GM12865 (cell line): Measurements from ENCODE around the gene FANK1.
A peak's percentile ranks its signal among the peaks of the same experiment; 100 is the strongest.

Source experiments
- DNase-seq: peaks from one replicate; pipeline ENCODE4 v3.0.0; 2010; ENCODE audit warnings: low read depth
- H3K4me3 ChIP-seq: 2 replicates; pipeline ENCODE4 v1.5.1; 2011; ENCODE audit warnings: mild to moderate bottlenecking, low read depth, low read length, control low read depth
- CTCF ChIP-seq: IDR thresholded peaks from 2 replicates; pipeline ENCODE4 v1.5.1; 2011; ENCODE audit warnings: low read length, control low read depth, low read depth, inconsistent platforms; ENCODE audit not compliant: insufficient read depth; ENCODE audit errors: missing control alignments

The FANK1 gene

DNA sequence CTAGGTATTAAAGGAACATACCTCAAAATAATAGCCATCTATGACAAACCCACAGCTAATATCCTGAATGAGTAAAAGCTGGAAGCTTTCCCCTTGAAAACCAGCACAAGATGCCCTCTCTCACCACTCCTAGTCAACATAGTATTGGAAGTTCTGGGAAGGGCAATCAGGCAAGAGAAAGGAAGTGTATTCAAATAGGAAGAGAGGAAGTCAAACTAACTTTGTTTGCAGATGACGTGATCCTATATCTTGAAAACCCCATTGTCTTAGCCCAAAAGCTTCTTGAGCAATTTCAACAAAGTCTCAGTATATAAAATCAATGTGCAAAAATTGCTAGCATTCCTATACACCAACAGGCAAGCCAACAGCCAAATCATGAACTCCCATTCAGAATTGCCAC, 131.3 kb downstream of the FANK1 start:
- TF ChIP-seq CTCF, result no peak
- H3K4me3 ChIP-seq, result no peak overlapping the region
- DNase-seq, result no peak

DNA sequence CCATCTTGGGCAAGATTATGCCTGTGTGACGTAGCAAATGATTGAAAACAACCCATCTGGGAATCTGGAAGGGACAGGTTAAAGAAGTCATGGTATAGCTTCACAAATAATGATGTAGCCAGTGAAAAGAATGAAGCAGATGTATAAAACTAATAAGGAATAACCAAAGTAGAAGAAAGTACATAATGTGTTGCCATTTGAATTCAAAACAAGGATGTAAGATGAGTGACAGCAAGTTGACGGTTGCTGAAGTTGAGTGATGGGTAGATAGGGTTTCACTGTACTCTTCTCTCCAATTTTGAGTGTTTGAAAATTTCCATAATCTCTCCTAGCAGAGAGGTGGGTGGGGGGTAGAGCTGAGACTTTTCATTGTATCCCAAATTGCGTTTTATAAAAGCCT, 133.6 kb downstream of the FANK1 start:
- TF ChIP-seq CTCF, result no peak
- no peak overlapping the region for H3K4me3 ChIP-seq
- no peak for DNase-seq

GRCh38 chr10:126034586-126034985, 138.2 kb downstream of the FANK1 start:
- no peak overlapping the region for H3K4me3 ChIP-seq
- no peak for DNase-seq
- no peak for TF ChIP-seq CTCF

- TF ChIP-seq CTCF, result no peak
- no peak overlapping the region for H3K4me3 ChIP-seq
Observed at GRCh38 chr10:126036515-126036914, 140.2 kb downstream of the FANK1 start.

DNA sequence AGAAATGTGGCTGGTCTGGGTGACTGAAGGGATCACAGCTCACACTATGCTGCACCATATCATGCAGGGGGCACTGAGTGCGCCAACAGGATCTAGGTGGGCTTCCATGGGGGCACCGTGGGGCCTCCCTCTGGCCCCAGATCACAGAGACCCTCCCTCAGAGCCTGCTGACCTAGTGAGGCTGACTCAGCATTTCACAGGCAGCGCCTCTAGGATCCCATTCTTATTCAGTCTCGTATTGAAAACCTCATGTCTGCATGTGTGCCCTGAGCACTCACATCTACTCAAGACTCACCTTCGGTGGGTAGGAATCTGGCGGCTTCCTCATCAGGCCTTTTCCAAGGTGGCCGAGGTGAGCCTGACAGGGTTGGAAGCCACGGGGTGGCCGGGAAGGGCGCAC, 141.6 kb downstream of the FANK1 start:
- no peak for DNase-seq
- TF ChIP-seq CTCF, result no peak
- H3K4me3 ChIP-seq, result no peak overlapping the region

More at GRCh38 chr10:126036515-126036914, 140.2 kb downstream of the FANK1 start:
- no peak for DNase-seq

GRCh38 chr10:126041117-126041516, 144.8 kb downstream of the FANK1 start:
- no peak for TF ChIP-seq CTCF
- DNase-seq, result no peak
- no peak overlapping the region for H3K4me3 ChIP-seq

DNA sequence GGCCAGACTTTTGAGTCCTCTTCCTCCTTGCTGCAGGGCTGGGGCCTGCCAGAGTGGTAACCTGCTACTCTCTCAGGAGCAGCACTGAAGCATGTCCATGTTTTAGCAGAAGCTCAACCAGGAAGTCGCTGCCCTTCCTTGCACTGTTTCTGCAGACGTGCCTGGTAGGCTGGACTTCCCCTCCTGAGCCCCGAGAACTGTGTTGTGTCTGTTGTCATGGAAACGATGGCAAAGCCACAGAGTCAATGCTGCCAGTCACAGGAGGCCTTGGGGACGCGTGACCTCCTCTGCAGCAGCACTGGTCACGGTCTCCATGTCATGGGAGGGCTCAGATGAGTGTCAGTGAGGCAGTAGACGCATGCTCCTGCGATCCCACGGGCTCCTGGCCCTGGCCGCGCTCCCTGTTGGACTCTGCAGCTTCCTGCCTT, 145.5 kb downstream of the FANK1 start:
- DNase-seq, result peak; percentile 95
- no peak for TF ChIP-seq CTCF
- H3K4me3 ChIP-seq, result peak overlapping the region; percentile 29; the same call in 1 of the 2 replicates
